Mucosa of stomach (tissue), 1 donor: ENCODE results near the gene PPP1CB.

Source experiments
- H3K27me3 ChIP-seq: one replicate; pipeline ENCODE4 v1.7.0; 2013; ENCODE audit warnings: mild to moderate bottlenecking, low read length; ENCODE audit not compliant: control insufficient read depth, insufficient read depth
- H3K36me3 ChIP-seq: one replicate; pipeline ENCODE4 v1.7.0; 2013; ENCODE audit warnings: low read length; ENCODE audit not compliant: control insufficient read depth, insufficient read depth
- H3K4me1 ChIP-seq: one replicate; pipeline ENCODE4 v1.7.0; 2013; ENCODE audit warnings: mild to moderate bottlenecking, low read length; ENCODE audit not compliant: control insufficient read depth, insufficient read depth
- H3K4me3 ChIP-seq: one replicate; pipeline ENCODE4 v1.7.0; 2013; ENCODE audit warnings: low read length
- H3K9ac ChIP-seq: one replicate; pipeline ENCODE4 v1.7.0; 2013; ENCODE audit warnings: mild to moderate bottlenecking, low read length, moderate library complexity
- H3K9me3 ChIP-seq: one replicate; pipeline ENCODE4 v1.7.0; 2013; ENCODE audit warnings: mild to moderate bottlenecking, low read length, moderate library complexity; ENCODE audit not compliant: control insufficient read depth
- donor health status: Pancreatic carcinoma.

PPP1CB gene

GRCh38 chr2:28796620-28797019, 45.0 kb downstream of the PPP1CB start:
- Histone ChIP-seq H3K9ac (no peak overlapping the region), H3K27me3 (no peaks in the 10 kb centered on the region), H3K36me3 (peaks cover 8% of the 10 kb centered on the region), H3K4me1 (no peaks in the 10 kb centered on the region), H3K9me3 (no peaks in the 10 kb centered on the region), H3K4me3 (no peak overlapping the region)

GRCh38 chr2:28801726-28802125, 50.1 kb downstream of the PPP1CB start:
- no peaks in the 10 kb centered on the region for H3K36me3 ChIP-seq
- no peaks in the 10 kb centered on the region for H3K4me1 ChIP-seq
- H3K9ac ChIP-seq, result no peak overlapping the region
- no peak overlapping the region for H3K4me3 ChIP-seq
- H3K27me3 ChIP-seq, result no peaks in the 10 kb centered on the region
- no peaks in the 10 kb centered on the region for H3K9me3 ChIP-seq

GRCh38 chr2:28802975-28803429, 51.4 kb downstream of the PPP1CB start:
- no peaks in the 10 kb centered on the region for H3K36me3 ChIP-seq
- no peaks in the 10 kb centered on the region for H3K9me3 ChIP-seq
- H3K4me1 ChIP-seq, result no peaks in the 10 kb centered on the region
- H3K27me3 ChIP-seq, result no peaks in the 10 kb centered on the region
- H3K9ac ChIP-seq, result no peak overlapping the region
- H3K4me3 ChIP-seq, result no peak overlapping the region

GRCh38 chr2:28809927-28810326, 58.3 kb downstream of the PPP1CB start:
- no peaks in the 10 kb centered on the region for H3K36me3 ChIP-seq
- no peak overlapping the region for H3K4me3 ChIP-seq
- no peaks in the 10 kb centered on the region for H3K9me3 ChIP-seq
- peaks cover 15% of the 10 kb centered on the region for H3K4me1 ChIP-seq
- H3K27me3 ChIP-seq, result no peaks in the 10 kb centered on the region
- H3K9ac ChIP-seq, result no peak overlapping the region

- peaks cover 15% of the 10 kb centered on the region for H3K4me1 ChIP-seq
- H3K36me3 ChIP-seq, result no peaks in the 10 kb centered on the region
- no peaks in the 10 kb centered on the region for H3K9me3 ChIP-seq
- no peaks in the 10 kb centered on the region for H3K27me3 ChIP-seq
- no peak within 1 kb of the TSS for H3K9ac ChIP-seq
- H3K4me3 ChIP-seq, result no peak within 1 kb of the TSS
These were observed 59.0 kb downstream of the PPP1CB start, which contains the start of gene SPDYA for GRCh38 chr2:28810384-28811285. Gene SPDYA, plus strand, starts transcription at chr2:28810834. Its CDS starts 5,181 bp downstream, at chr2:28816015.

GRCh38 chr2:28818053-28818452, 66.4 kb downstream of the PPP1CB start:
- Histone ChIP-seq H3K36me3 (no peaks in the 10 kb centered on the region), H3K4me1 (no peaks in the 10 kb centered on the region), H3K27me3 (no peaks in the 10 kb centered on the region), H3K9me3 (no peaks in the 10 kb centered on the region), H3K4me3 (no peak overlapping the region), H3K9ac (no peak overlapping the region)

GRCh38 chr2:28821295-28821958, 69.8 kb downstream of the PPP1CB start:
- no peaks in the 10 kb centered on the region for H3K4me1 ChIP-seq
- no peak overlapping the region for H3K9ac ChIP-seq
- no peaks in the 10 kb centered on the region for H3K9me3 ChIP-seq
- H3K4me3 ChIP-seq, result no peak overlapping the region
- no peaks in the 10 kb centered on the region for H3K36me3 ChIP-seq
- H3K27me3 ChIP-seq, result no peaks in the 10 kb centered on the region

- Histone ChIP-seq H3K36me3 (no peaks in the 10 kb centered on the region), H3K4me3 (no peak overlapping the region), H3K4me1 (no peaks in the 10 kb centered on the region), H3K27me3 (no peaks in the 10 kb centered on the region), H3K9me3 (no peaks in the 10 kb centered on the region), H3K9ac (no peak overlapping the region)
These were observed 70.4 kb downstream of the PPP1CB start for GRCh38 chr2:28822036-28822435.

GRCh38 chr2:28824207-28824606, 72.6 kb downstream of the PPP1CB start:
- Histone ChIP-seq H3K9me3 (no peaks in the 10 kb centered on the region), H3K9ac (no peak overlapping the region), H3K4me3 (no peak overlapping the region), H3K36me3 (no peaks in the 10 kb centered on the region), H3K4me1 (no peaks in the 10 kb centered on the region), H3K27me3 (no peaks in the 10 kb centered on the region)

GRCh38 chr2:28824870-28825269, 73.2 kb downstream of the PPP1CB start:
- H3K4me1 ChIP-seq, result no peaks in the 10 kb centered on the region
- H3K27me3 ChIP-seq, result no peaks in the 10 kb centered on the region
- no peak overlapping the region for H3K4me3 ChIP-seq
- H3K36me3 ChIP-seq, result no peaks in the 10 kb centered on the region
- H3K9me3 ChIP-seq, result no peaks in the 10 kb centered on the region
- H3K9ac ChIP-seq, result no peak overlapping the region

GRCh38 chr2:28828382-28828781, 76.8 kb downstream of the PPP1CB start:
- no peaks in the 10 kb centered on the region for H3K9me3 ChIP-seq
- H3K9ac ChIP-seq, result no peak overlapping the region
- no peaks in the 10 kb centered on the region for H3K27me3 ChIP-seq
- H3K36me3 ChIP-seq, result no peaks in the 10 kb centered on the region
- no peak overlapping the region for H3K4me3 ChIP-seq
- no peaks in the 10 kb centered on the region for H3K4me1 ChIP-seq

GRCh38 chr2:28833740-28834470, 82.3 kb downstream of the PPP1CB start:
- Histone ChIP-seq H3K4me3 (no peak overlapping the region), H3K9ac (no peak overlapping the region), H3K4me1 (no peaks in the 10 kb centered on the region), H3K36me3 (no peaks in the 10 kb centered on the region), H3K27me3 (no peaks in the 10 kb centered on the region), H3K9me3 (no peaks in the 10 kb centered on the region)
